ENCODE data around the gene COL4A6. TPM values are rescaled to one million over a fixed set of nuclear protein-coding genes. Genes with fewer than 3 reads are reported as not detected.

The COL4A6 gene
- total and polyA plus RNA-seq, 2 experiments from 2014 or later = 40.1 to 95.2 TPM

DNA sequence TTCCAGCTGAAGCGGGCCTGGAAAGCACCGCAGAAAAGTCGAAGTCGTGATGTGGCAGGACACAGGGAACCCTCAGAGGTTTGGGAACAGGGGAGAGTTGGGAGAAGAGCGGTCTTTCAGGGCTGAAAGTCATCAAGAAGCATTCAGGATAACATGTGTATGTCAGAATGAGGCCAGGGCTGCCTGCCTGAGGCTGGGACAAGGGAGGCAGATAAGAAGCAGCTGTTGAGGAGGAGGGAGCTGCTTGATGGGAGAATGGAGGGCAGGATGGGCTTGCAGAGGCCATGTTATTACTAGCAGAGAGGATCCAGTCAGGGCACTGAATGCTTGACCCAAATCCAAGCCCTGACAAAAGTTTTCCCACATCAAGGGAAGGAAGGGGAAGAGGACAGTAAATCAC, 214.6 kb downstream of the COL4A6 start:
- Histone ChIP-seq H3K27ac (no peak overlapping the region), H3K36me3 (no peaks in the 10 kb centered on the region), H3K27me3 (no peaks in the 10 kb centered on the region), H3K4me1 (ENCODE audit: low read depth) (no peaks in the 10 kb centered on the region), H3K9me3 (ENCODE audit: low read depth) (no peaks in the 10 kb centered on the region), H3K4me3 (no peak overlapping the region)
- TF ChIP-seq, protein P1, sequence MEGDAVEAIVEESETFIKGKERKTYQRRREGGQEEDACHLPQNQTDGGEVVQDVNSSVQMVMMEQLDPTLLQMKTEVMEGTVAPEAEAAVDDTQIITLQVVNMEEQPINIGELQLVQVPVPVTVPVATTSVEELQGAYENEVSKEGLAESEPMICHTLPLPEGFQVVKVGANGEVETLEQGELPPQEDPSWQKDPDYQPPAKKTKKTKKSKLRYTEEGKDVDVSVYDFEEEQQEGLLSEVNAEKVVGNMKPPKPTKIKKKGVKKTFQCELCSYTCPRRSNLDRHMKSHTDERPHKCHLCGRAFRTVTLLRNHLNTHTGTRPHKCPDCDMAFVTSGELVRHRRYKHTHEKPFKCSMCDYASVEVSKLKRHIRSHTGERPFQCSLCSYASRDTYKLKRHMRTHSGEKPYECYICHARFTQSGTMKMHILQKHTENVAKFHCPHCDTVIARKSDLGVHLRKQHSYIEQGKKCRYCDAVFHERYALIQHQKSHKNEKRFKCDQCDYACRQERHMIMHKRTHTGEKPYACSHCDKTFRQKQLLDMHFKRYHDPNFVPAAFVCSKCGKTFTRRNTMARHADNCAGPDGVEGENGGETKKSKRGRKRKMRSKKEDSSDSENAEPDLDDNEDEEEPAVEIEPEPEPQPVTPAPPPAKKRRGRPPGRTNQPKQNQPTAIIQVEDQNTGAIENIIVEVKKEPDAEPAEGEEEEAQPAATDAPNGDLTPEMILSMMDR (IDR thresholded peaks at IDR 0.05; ENCODE audit: low read depth, low read length) = no peak
- DNase-seq (ENCODE audit: low read depth in 1 of 2, low spot score in 1 of 2) = peak in 1 of 2 donors; percentile 56

- DNase-seq (ENCODE audit: low read depth in 1 of 2, low spot score in 1 of 2) = no peak
- no peaks in the 10 kb centered on the region for H3K9me3 ChIP-seq (ENCODE audit: low read depth)
- TF ChIP-seq, protein P1 (IDR thresholded peaks at IDR 0.05; ENCODE audit: low read depth, low read length) = no peak
- H3K36me3 ChIP-seq = no peaks in the 10 kb centered on the region
- H3K27me3 ChIP-seq = no peaks in the 10 kb centered on the region
- no peak overlapping the region for H3K27ac ChIP-seq
- H3K4me3 ChIP-seq = no peak overlapping the region
- H3K4me1 ChIP-seq (ENCODE audit: low read depth) = peaks cover 4% of the 10 kb centered on the region
Measured at GRCh38 chrX:108221301-108221864, 216.8 kb downstream of the COL4A6 start.

GRCh38 chrX:108219949-108220601, 218.1 kb downstream of the COL4A6 start:
- DNase-seq (ENCODE audit: low read depth in 1 of 2, low spot score in 1 of 2) = no peak
- Histone ChIP-seq H3K27ac (no peak overlapping the region), H3K4me1 (ENCODE audit: low read depth) (peaks cover 4% of the 10 kb centered on the region), H3K27me3 (no peaks in the 10 kb centered on the region), H3K4me3 (no peak overlapping the region), H3K36me3 (no peaks in the 10 kb centered on the region), H3K9me3 (ENCODE audit: low read depth) (no peaks in the 10 kb centered on the region)
- TF ChIP-seq, protein P1 (IDR thresholded peaks at IDR 0.05; ENCODE audit: low read depth, low read length) = no peak

DNA sequence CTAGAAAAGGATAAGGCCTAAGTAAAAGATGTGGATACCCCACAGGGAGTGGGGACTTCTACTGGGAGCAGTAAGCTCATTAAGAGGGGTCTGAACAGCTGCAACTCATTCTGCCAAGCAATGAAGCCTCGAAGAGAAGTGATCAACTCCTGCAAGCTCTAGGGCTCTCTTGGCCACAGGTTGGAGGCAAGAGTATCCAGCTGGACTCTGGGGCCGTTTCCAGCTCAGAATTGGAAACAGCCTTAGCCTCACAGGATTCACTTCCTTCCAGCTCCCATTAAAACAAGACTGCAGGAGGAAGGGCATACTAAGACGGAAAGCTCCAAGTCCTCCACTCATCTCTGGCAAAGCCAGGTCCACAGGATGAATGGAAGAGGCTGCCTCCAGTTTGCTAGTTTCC, 220.3 kb downstream of the COL4A6 start:
- H3K27ac ChIP-seq = no peak overlapping the region
- H3K27me3 ChIP-seq = no peaks in the 10 kb centered on the region
- H3K36me3 ChIP-seq = no peaks in the 10 kb centered on the region
- H3K9me3 ChIP-seq (ENCODE audit: low read depth) = no peaks in the 10 kb centered on the region
- DNase-seq (ENCODE audit: low read depth in 1 of 2, low spot score in 1 of 2) = peak in 1 of 2 donors; percentile 11
- TF ChIP-seq, protein P1 (IDR thresholded peaks at IDR 0.05; ENCODE audit: low read depth, low read length) = no peak
- peaks cover 4% of the 10 kb centered on the region for H3K4me1 ChIP-seq (ENCODE audit: low read depth)
- H3K4me3 ChIP-seq = no peak overlapping the region

GRCh38 chrX:108216919-108217571, 221.2 kb downstream of the COL4A6 start:
- TF ChIP-seq, protein P1 (IDR thresholded peaks at IDR 0.05; ENCODE audit: low read depth, low read length) = no peak
- peak in 1 of 2 donors; percentile 73 for DNase-seq (ENCODE audit: low read depth in 1 of 2, low spot score in 1 of 2)
- H3K9me3 ChIP-seq (ENCODE audit: low read depth) = no peaks in the 10 kb centered on the region
- H3K27ac ChIP-seq = no peak overlapping the region
- H3K27me3 ChIP-seq = no peaks in the 10 kb centered on the region
- H3K36me3 ChIP-seq = no peaks in the 10 kb centered on the region
- no peak overlapping the region for H3K4me3 ChIP-seq
- H3K4me1 ChIP-seq (ENCODE audit: low read depth) = peaks cover 4% of the 10 kb centered on the region
